WI38 (cell line): ENCODE measurements around the gene STK32C.
"Not testable (repeated sequence)": the region's sequence is repeated elsewhere in the genome, so short reads cannot be mapped to it uniquely, and the experiment has no call there.

Source experiments
- H3K4me3 ChIP-seq: 2 replicates; pipeline ENCODE4 v1.5.1; 2011; ENCODE audit warnings: low read depth, mild to moderate bottlenecking, control low read depth, low read length
- CTCF ChIP-seq: IDR thresholded peaks from 2 replicates; pipeline ENCODE4 v1.5.1; 2012; ENCODE audit warnings: low read depth, mild to moderate bottlenecking, control low read depth, low read length

The STK32C gene

DNA sequence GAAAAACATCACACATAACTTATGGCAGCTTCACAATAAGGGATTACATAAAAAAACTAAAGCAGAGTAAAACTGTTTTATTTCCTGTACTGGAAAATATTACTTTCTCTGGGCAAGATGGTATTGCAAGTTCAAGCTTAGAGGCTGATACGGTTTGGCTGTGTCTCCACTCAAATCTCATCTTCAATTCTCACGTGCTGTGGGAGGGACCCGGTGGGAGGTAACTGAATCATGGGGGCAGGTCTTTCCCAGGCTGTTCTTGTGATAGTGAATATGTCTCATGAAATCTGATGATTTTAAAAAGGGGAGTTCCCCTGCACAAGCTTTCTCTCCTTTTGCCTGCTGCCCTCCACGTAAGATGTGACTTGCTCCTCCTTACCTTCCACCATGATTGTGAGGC lies 19.2 kb upstream of the STK32C start:
- no peak for TF ChIP-seq CTCF
- H3K4me3 ChIP-seq = no peak overlapping the region

GRCh38 chr10:132326344-132326889 lies 18.7 kb upstream of the STK32C start:
- no peak for TF ChIP-seq CTCF
- no peak overlapping the region for H3K4me3 ChIP-seq

DNA sequence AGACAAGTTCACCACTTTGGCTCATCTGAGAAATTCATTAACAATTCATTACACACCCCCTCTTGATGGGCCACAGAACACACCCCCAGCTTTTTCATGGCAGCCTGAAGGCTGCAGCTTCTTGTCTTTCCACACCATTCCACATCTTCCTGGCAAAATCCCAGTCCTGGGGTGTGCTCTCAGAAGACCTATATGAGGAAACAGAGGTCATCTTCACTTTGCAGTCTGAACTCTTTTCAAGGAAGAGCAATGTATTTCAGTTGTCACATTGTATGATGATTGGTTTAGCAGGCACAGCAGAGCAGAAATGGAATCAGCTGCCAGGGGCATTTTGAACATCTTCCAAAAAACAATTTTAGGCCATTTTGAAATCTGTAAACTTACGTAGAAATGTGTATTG lies 16.4 kb upstream of the STK32C start:
- no peak overlapping the region for H3K4me3 ChIP-seq
- TF ChIP-seq CTCF = no peak

DNA sequence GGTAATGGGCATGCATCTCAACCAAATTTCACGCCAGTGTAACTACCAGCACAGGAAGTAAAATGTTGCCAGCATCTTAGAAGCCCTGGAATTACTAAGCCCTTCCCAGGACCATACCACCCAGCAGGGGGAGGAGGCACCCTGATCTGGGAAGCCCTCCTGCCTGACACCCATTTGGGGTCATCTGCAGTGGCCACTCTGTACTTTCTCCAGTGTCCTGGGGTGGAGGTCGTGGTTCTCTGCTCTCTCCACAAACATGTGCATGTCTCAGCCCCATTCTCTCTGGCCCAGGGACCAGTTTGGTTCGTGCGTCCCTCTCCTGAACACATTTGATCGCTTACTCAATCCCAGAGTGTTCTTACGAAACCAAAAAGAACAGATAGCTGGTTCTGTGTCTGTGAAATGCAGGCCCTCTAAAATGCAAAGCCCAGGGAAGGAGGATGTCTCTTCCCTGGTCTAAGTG lies 14.9 kb upstream of the STK32C start:
- 0 out of 2 replicates have a peak, but pooled peaks have one; percentile 14 for TF ChIP-seq CTCF
- no peak overlapping the region for H3K4me3 ChIP-seq

DNA sequence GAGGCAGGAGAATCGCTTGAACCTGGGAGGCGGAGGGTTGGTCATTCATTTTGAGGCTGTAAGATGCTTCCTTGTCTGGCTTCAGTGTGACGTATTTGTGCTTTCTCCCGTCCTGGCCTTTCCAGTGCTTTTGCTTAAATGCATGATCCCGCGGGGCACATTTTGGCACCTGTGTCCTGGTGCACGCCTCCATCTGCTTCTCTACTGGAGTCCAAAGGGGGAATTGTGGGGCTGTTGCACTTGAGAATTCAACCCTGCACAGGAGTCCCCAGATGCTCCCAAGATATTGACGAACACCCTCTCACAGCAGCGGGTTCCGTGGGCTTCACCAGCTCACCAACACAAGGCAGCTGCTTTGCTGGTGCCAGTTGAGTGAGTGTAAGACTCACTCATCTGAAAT lies 14.0 kb upstream of the STK32C start:
- TF ChIP-seq CTCF = no peak
- no peak overlapping the region for H3K4me3 ChIP-seq

DNA sequence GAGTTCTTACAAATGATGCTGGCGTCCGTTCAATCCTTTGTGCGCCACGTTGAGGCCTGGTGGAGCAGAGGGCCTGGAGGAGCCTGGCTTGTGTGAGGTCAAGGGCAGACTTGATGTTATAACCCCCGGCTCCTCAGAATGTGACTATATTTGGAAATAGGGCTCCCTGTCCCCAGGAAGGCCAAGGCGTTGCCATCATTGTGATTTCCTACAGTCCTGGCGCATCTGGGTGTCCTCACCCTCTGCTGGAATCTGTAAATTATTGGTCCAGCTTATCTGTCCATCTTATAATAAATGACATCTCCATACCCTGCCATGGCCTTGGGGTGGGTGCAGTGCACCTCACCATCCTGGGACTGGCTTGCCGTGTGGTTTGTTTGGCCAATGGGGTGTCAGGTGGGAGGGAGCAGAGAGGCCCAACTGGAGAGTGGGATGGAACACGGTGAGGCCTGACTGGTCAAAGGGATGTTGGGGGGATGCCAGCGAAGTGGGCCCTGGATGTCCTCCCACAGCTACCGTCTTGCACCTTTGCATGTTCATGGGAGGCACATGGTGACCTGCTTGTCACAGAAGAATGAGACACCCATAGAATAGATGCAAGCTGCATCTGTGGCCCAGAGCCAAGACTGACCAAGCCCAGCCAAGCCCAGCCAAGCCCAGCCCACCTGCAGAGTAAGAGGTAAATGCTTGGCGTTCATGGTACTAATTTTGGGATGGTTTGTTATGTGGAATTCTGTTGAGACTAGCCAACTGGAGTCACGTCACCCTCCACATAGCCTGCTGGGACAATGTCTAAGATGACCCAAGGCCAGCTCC lies 13.1 kb upstream of the STK32C start:
- no peak overlapping the region for H3K4me3 ChIP-seq
- no peak for TF ChIP-seq CTCF

- TF ChIP-seq CTCF = no peak
- no peak overlapping the region for H3K4me3 ChIP-seq
Measured at GRCh38 chr10:132319853-132320653, 12.3 kb upstream of the STK32C start.

DNA sequence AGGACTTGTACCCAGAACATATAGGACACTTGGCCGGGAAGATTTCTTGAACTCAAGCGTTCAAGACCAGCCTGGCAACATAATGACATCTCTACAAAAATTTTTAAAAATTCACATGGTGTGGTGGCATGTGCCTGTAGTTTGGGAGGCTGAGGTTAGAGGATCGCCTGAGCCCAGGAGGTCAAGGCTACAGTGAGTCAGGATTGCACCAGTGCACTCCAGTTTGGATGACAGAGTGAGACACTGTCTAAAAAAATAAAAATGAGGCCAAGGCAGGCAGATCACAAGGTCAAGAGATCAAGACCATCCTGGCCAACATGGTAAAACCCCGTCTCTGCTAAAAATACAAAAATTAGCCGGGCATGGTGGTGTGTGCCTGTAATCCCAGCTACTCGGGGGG lies 9.7 kb upstream of the STK32C start:
- not testable (repeated sequence) for H3K4me3 ChIP-seq
